OCI-LY1 (cell line): ENCODE results near the gene TMEM235.

Experiments used
- H2AFZ ChIP-seq: fragments of 200-600 bp; sonication (generic), shearing (Covaris generic); 2 replicates; pipeline ENCODE4 v1.6.0; 2014; ENCODE audit warnings: antibody characterized with exemption, mild to moderate bottlenecking, low read length
- H3F3A ChIP-seq: fragments of 200-600 bp; sonication (generic), shearing (Covaris generic); 2 replicates; pipeline ENCODE4 v1.6.0; 2014; ENCODE audit warnings: mild to moderate bottlenecking, antibody characterized with exemption, low read length, moderate library complexity; ENCODE audit not compliant: insufficient read depth
- H3K27ac ChIP-seq: fragments of 200-600 bp; sonication (generic); 2 replicates; pipeline ENCODE4 v1.5.1; 2014; ENCODE audit warnings: low read length, mixed run types, mild to moderate bottlenecking, low read depth; ENCODE audit not compliant: poor library complexity, severe bottlenecking
- H3K27me3 ChIP-seq: fragments of 200-600 bp; sonication (generic); 2 replicates; pipeline ENCODE4 v1.6.0; 2014; ENCODE audit warnings: antibody characterized with exemption, mild to moderate bottlenecking, low read length, moderate library complexity; ENCODE audit not compliant: insufficient read depth
- H3K36me3 ChIP-seq: fragments of 200-600 bp; sonication (generic); 2 replicates; pipeline ENCODE4 v1.6.1; 2014; ENCODE audit warnings: mild to moderate bottlenecking, antibody characterized with exemption, low read length, moderate library complexity, mixed read lengths; ENCODE audit not compliant: insufficient read depth
- H3K4me1 ChIP-seq: fragments of 200-600 bp; sonication (generic); 2 replicates; pipeline ENCODE4 v1.5.1; 2014; ENCODE audit warnings: mild to moderate bottlenecking, low read length, moderate library complexity; ENCODE audit not compliant: insufficient read depth, severe bottlenecking
- H3K4me2 ChIP-seq: fragments of 200-600 bp; sonication (generic), shearing (Covaris generic); 2 replicates; pipeline ENCODE4 v1.6.1; 2014; ENCODE audit warnings: low read length
- H3K4me3 ChIP-seq: fragments of 200-600 bp; sonication (generic); 2 replicates; pipeline ENCODE4 v1.5.1; 2014; ENCODE audit warnings: low read length, low read depth, mild to moderate bottlenecking, mixed read lengths; ENCODE audit not compliant: poor library complexity, severe bottlenecking
- H3K79me2 ChIP-seq: fragments of 200-600 bp; shearing (Covaris generic); 2 replicates; pipeline ENCODE4 v1.6.1; 2016; ENCODE audit warnings: mixed run types, low read length, mixed read lengths; ENCODE audit not compliant: insufficient read depth
- H3K9ac ChIP-seq: fragments of 200-600 bp; sonication (generic), shearing (Covaris generic); 2 replicates; pipeline ENCODE4 v1.6.1; 2014; ENCODE audit warnings: mild to moderate bottlenecking, low read length, mixed read lengths
- H3K9me2 ChIP-seq: fragments of 200-600 bp; sonication (generic), shearing (Covaris generic); 2 replicates; pipeline ENCODE4 v1.6.1; 2014; ENCODE audit warnings: low read depth, mild to moderate bottlenecking, low read length, mixed read lengths
- H3K9me3 ChIP-seq: fragments of 200-600 bp; shearing (Covaris generic); 2 replicates; pipeline ENCODE4 v1.6.1; 2014; ENCODE audit warnings: low read length, mixed read lengths
- H4K20me1 ChIP-seq: fragments of 200-600 bp; sonication (generic), shearing (Covaris generic); 2 replicates; pipeline ENCODE4 v1.6.0; 2016; ENCODE audit warnings: mild to moderate bottlenecking, low read length; ENCODE audit not compliant: insufficient read depth
- EZH2 ChIP-seq: fragments of 200-600 bp; sonication (generic), shearing (Covaris generic); IDR thresholded peaks from 2 replicates; pipeline ENCODE4 v1.8.0; 2017; ENCODE audit warnings: borderline replicate concordance, mixed run types, mild to moderate bottlenecking, antibody characterized with exemption, low read length, moderate library complexity, mixed read lengths
- TF ChIP-seq, protein P1 (sequence below): fragments of 200-600 bp; sonication (generic), shearing (Covaris generic); IDR thresholded peaks from 2 replicates; pipeline ENCODE4 v1.5.1; 2017; ENCODE audit warnings: mild to moderate bottlenecking, antibody characterized with exemption, low read length, moderate library complexity, mixed read lengths

The TMEM235 gene

GRCh38 chr17:78289004-78289403 lies 57.6 kb downstream of the TMEM235 start:
- TF ChIP-seq EZH2: no peak
- TF ChIP-seq, protein P1, sequence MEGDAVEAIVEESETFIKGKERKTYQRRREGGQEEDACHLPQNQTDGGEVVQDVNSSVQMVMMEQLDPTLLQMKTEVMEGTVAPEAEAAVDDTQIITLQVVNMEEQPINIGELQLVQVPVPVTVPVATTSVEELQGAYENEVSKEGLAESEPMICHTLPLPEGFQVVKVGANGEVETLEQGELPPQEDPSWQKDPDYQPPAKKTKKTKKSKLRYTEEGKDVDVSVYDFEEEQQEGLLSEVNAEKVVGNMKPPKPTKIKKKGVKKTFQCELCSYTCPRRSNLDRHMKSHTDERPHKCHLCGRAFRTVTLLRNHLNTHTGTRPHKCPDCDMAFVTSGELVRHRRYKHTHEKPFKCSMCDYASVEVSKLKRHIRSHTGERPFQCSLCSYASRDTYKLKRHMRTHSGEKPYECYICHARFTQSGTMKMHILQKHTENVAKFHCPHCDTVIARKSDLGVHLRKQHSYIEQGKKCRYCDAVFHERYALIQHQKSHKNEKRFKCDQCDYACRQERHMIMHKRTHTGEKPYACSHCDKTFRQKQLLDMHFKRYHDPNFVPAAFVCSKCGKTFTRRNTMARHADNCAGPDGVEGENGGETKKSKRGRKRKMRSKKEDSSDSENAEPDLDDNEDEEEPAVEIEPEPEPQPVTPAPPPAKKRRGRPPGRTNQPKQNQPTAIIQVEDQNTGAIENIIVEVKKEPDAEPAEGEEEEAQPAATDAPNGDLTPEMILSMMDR: no peak
- no peaks in the 10 kb centered on the region for H3K4me1 ChIP-seq
- no peaks in the 10 kb centered on the region for H4K20me1 ChIP-seq
- no peak overlapping the region for H3K27ac ChIP-seq
- H3K9me3 ChIP-seq: no peaks in the 10 kb centered on the region
- no peaks in the 10 kb centered on the region for H3K36me3 ChIP-seq
- no peak overlapping the region for H3K4me2 ChIP-seq
- no peak overlapping the region for H2AFZ ChIP-seq
- no peaks in the 10 kb centered on the region for H3K79me2 ChIP-seq
- H3K9ac ChIP-seq: no peak overlapping the region
- no peak overlapping the region for H3K4me3 ChIP-seq
- H3K27me3 ChIP-seq: 0 out of 2 replicates have a peak, but pooled peaks cover 7% of the 10 kb centered on the region
- no peaks in the 10 kb centered on the region for H3F3A ChIP-seq
- H3K9me2 ChIP-seq: no peaks in the 10 kb centered on the region

DNA sequence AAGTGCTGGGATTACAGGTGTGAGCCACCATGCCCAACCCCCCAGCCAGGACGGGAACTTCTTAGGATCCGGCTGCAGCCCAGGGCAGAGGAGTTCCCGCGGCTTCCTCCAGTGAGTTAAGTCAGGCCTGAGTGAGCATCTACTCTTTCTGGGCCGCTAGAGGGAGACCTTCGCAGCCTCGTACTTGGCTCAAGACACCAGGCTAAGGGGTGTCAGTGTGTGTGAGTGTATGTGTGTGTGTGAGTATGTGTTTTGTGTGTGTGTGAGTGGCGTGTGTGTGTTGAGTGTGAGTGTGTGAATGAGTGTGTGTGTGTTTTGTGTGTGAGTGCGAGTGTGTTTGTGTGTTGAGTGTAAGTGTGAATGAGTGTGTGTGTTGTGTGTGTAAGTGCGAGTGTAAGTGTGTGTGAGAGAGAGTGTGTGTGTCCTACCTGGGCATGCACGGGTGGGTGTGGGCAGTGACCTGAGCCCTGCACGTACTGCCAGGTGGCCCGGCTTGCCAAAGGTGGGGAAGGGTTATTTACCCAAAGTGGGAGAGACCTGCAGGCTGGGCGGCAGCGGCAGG lies 58.5 kb downstream of the TMEM235 start:
- no peak overlapping the region for H3K27ac ChIP-seq
- no peaks in the 10 kb centered on the region for H3K9me3 ChIP-seq
- H4K20me1 ChIP-seq: no peaks in the 10 kb centered on the region
- TF ChIP-seq, protein P1: peak; percentile 73
- no peak for TF ChIP-seq EZH2
- no peak overlapping the region for H3K4me2 ChIP-seq
- H3K4me1 ChIP-seq: no peaks in the 10 kb centered on the region
- H3F3A ChIP-seq: no peaks in the 10 kb centered on the region
- H3K27me3 ChIP-seq: 0 out of 2 replicates have a peak, but pooled peaks cover 7% of the 10 kb centered on the region
- no peak overlapping the region for H3K4me3 ChIP-seq
- H3K9me2 ChIP-seq: no peaks in the 10 kb centered on the region
- no peak overlapping the region for H3K9ac ChIP-seq
- no peak overlapping the region for H2AFZ ChIP-seq
- H3K79me2 ChIP-seq: no peaks in the 10 kb centered on the region
- H3K36me3 ChIP-seq: no peaks in the 10 kb centered on the region
